CD14-positive monocyte (primary cell): ENCODE results near the gene MEIS2. TPM values are rescaled to one million over a fixed set of nuclear protein-coding genes. Genes with fewer than 3 reads are reported as not detected.

Source experiments
- DNase-seq, 3 donors: peaks; one replicate each; pipeline ENCODE4 v3.0.0-alpha.2; 2011 to 2022
- H2AFZ ChIP-seq: 2 replicates; pipeline ENCODE4 v1.6.0; 2012; ENCODE audit warnings: mild to moderate bottlenecking, low read depth, low read length, inconsistent platforms; ENCODE audit not compliant: insufficient read depth, poor library complexity, severe bottlenecking
- H3K27ac ChIP-seq, 2 donors: 1 replicate in 1 of 2; 2 replicates in 1 of 2; pipeline ENCODE4 v1.5.1; 2012 to 2013; ENCODE audit warnings: low read length in 2 of 2, control low read depth in 1 of 2, inconsistent platforms in 1 of 2, low read depth in 1 of 2, mild to moderate bottlenecking in 1 of 2
- H3K27me3 ChIP-seq, 2 donors: one replicate each; pipeline versions ENCODE4 v1.6.0 to v1.6.1; 2011 to 2013; ENCODE audit warnings: low read length in 2 of 2; ENCODE audit not compliant: control insufficient read depth in 2 of 2, insufficient read depth in 2 of 2
- H3K36me3 ChIP-seq, 2 donors: replicated peaks in 1 of 2; 1 replicate in 1 of 2; 2 replicates in 1 of 2; pipeline versions ENCODE4 v1.5.1 to v1.6.1; 2012 to 2013; ENCODE audit warnings: low read length in 2 of 2, control low read depth in 1 of 2, inconsistent platforms in 1 of 2, mild to moderate bottlenecking in 1 of 2; ENCODE audit not compliant: insufficient read depth in 2 of 2, control insufficient read depth in 1 of 2
- H3K4me1 ChIP-seq, 2 donors: 1 replicate in 1 of 2; 2 replicates in 1 of 2; pipeline versions ENCODE4 v1.5.1 to v1.6.1; 2012 to 2013; ENCODE audit warnings: low read length in 2 of 2, control low read depth in 1 of 2, inconsistent platforms in 1 of 2, mild to moderate bottlenecking in 1 of 2, moderate library complexity in 1 of 2; ENCODE audit not compliant: insufficient read depth in 2 of 2, control insufficient read depth in 1 of 2
- H3K4me2 ChIP-seq: replicated peaks from 2 replicates; pipeline ENCODE3; 2012; ENCODE audit warnings: low read length, moderate library complexity, mild to moderate bottlenecking; ENCODE audit not compliant: poor library complexity, severe bottlenecking; ENCODE audit errors: extremely low read depth
- H3K4me3 ChIP-seq, 3 experiments: fragments of 200-600 bp in 1 of 3; sonication (generic) in 1 of 3; replicated peaks in 1 of 3; 1 replicate in 2 of 3; 2 replicates in 1 of 3; pipeline ENCODE4 v1.5.1; 2011 to 2013; ENCODE audit warnings: low read length in 3 of 3, mild to moderate bottlenecking in 3 of 3, control low read depth in 2 of 3, low read depth in 2 of 3, inconsistent platforms in 1 of 3, moderate library complexity in 1 of 3
- H3K79me2 ChIP-seq: 2 replicates; pipeline ENCODE4 v1.6.0; 2012; ENCODE audit warnings: mild to moderate bottlenecking, control low read depth, inconsistent platforms, low read length, moderate library complexity; ENCODE audit not compliant: insufficient read depth
- H3K9ac ChIP-seq: 2 replicates; pipeline ENCODE4 v1.6.0; 2017; ENCODE audit warnings: low read length, mild to moderate bottlenecking; ENCODE audit not compliant: insufficient read depth, poor library complexity, severe bottlenecking
- H3K9me3 ChIP-seq, 2 donors: replicated peaks in 1 of 2; 1 replicate in 1 of 2; 2 replicates in 1 of 2; pipeline versions ENCODE4 v1.5.1 to v1.6.1; 2012 to 2013; ENCODE audit warnings: low read length in 2 of 2, control low read depth in 1 of 2; ENCODE audit not compliant: control insufficient read depth in 1 of 2, insufficient read depth in 1 of 2
- H4K20me1 ChIP-seq: 2 replicates; pipeline ENCODE4 v1.6.0; 2012; ENCODE audit warnings: mild to moderate bottlenecking, low read length, control low read depth, moderate library complexity; ENCODE audit not compliant: insufficient read depth
- H3K27ac Mint-ChIP-seq, 7 donors: one replicate each; pipeline ENCODE4 v1.8.0; 2020; ENCODE audit warnings: mild to moderate bottlenecking in 7 of 7, mixed read lengths in 7 of 7, moderate library complexity in 6 of 7, inconsistent platforms in 2 of 7
- H3K27me3 Mint-ChIP-seq, 3 donors: one replicate each; pipeline ENCODE4 v1.8.0; 2021 to 2022; ENCODE audit warnings: low read depth in 3 of 3, mild to moderate bottlenecking in 3 of 3, mixed read lengths in 3 of 3, moderate library complexity in 3 of 3, inconsistent platforms in 1 of 3
- H3K36me3 Mint-ChIP-seq, 2 donors: one replicate each; pipeline ENCODE4 v1.8.0; 2020; ENCODE audit warnings: mixed read lengths in 2 of 2, inconsistent platforms in 1 of 2, mild to moderate bottlenecking in 1 of 2
- H3K4me1 Mint-ChIP-seq: one replicate; pipeline ENCODE4 v1.8.0; 2020; ENCODE audit warnings: mild to moderate bottlenecking, mixed read lengths
- H3K4me3 Mint-ChIP-seq, 2 donors: one replicate each; pipeline ENCODE4 v1.8.0; 2020; ENCODE audit warnings: mild to moderate bottlenecking in 2 of 2, mixed read lengths in 2 of 2, moderate library complexity in 1 of 2
- H3K9me3 Mint-ChIP-seq, 7 donors: one replicate each; pipeline ENCODE4 v1.8.0; 2020 to 2022; ENCODE audit warnings: mixed read lengths in 7 of 7, mild to moderate bottlenecking in 6 of 7, moderate library complexity in 6 of 7, inconsistent platforms in 2 of 7
- CTCF ChIP-seq: fragments of 200-600 bp; IDR thresholded peaks from one replicate; pipeline ENCODE4 v1.8.0; 2022; ENCODE audit warnings: antibody characterized with exemption, mild to moderate bottlenecking
- WGBS: methylation state at CpG from one replicate; pipeline ENCODE4 v1.1.5; 2013; ENCODE audit warnings: missing lambda C conversion rate; ENCODE audit not compliant: insufficient coverage; 5-methylcytosine and 5-hydroxymethylcytosine counted together
- intact Hi-C, 2 donors: fragments of 100-400 bp; cut with micrococcal nuclease; formaldehyde crosslinking; loops; one replicate each; pipeline versions ENCODE4 v1.15.0 to v1.15.1; 2023
- polyA plus RNA-seq, 3 donors: library from polyadenylated mRNA; depleted of rRNA in 1 of 3; unstranded in 2 of 3; stranded (reverse) in 1 of 3; fragments of 300-500 nt in 2 of 3; fragments of >200 nt in 1 of 3; fragmentation: Illumina TruSeq in 2 of 3; gene quantifications; 1 replicate in 2 of 3; 2 replicates in 1 of 3; pipeline ENCODE4 v1.2.3, GENCODE V29; 2012 to 2021

The MEIS2 gene
- polyA plus RNA-seq, 3 donors, result not detected

GRCh38 chr15:36884936-36885635 lies 215.3 kb downstream of the MEIS2 start:
- Histone ChIP-seq H3K4me3 (no peak overlapping the region), H3K4me1 (no peaks in the 10 kb centered on the region), H2AFZ (no peak overlapping the region), H4K20me1 (no peaks in the 10 kb centered on the region), H3K27ac (no peak overlapping the region), H3K9me3 (peaks cover 9 to 54% of the 10 kb centered on the region in 2 donors), H3K27me3 (peaks cover 93 to 97% of the 10 kb centered on the region in 2 donors), H3K4me2 (no peak overlapping the region), H3K79me2 (no peaks in the 10 kb centered on the region), H3K9ac (no peak overlapping the region), H3K36me3 (no peaks in the 10 kb centered on the region)
- peaks cover 0 to 7% of the 10 kb centered on the region in 2 donors for H3K36me3 Mint-ChIP-seq
- peaks cover 96 to 98% (median 97%) of the 10 kb centered on the region in 3 donors for H3K27me3 Mint-ChIP-seq
- intact Hi-C loops, result no loop called here
- TF ChIP-seq CTCF, result no peak
- WGBS, result 66% methylated on average over 2 of the region's 7 CpGs
- H3K27ac Mint-ChIP-seq, result no peak overlapping the region
- DNase-seq, result no peak
- H3K4me3 Mint-ChIP-seq, result peak overlapping the region in 1 of 2 donors; percentile 78
- peaks cover 0 to 39% (median 22%) of the 10 kb centered on the region in 7 donors for H3K9me3 Mint-ChIP-seq
- peaks cover 2% of the 10 kb centered on the region for H3K4me1 Mint-ChIP-seq

GRCh38 chr15:36884518-36884875 lies 215.9 kb downstream of the MEIS2 start:
- intact Hi-C loops, result no loop called here
- H3K27ac ChIP-seq, result no peak overlapping the region
- peaks cover 97 to 99% (median 98%) of the 10 kb centered on the region in 3 donors for H3K27me3 Mint-ChIP-seq
- H3K79me2 ChIP-seq, result no peaks in the 10 kb centered on the region
- H3K36me3 ChIP-seq, result no peaks in the 10 kb centered on the region
- peak overlapping the region in 1 of 2 donors; percentile 78 for H3K4me3 Mint-ChIP-seq
- TF ChIP-seq CTCF, result no peak
- H3K4me2 ChIP-seq, result no peak overlapping the region
- no peak overlapping the region for H3K4me3 ChIP-seq
- H4K20me1 ChIP-seq, result no peaks in the 10 kb centered on the region
- DNase-seq, result no peak
- H3K9me3 Mint-ChIP-seq, result peaks cover 0 to 41% (median 25%) of the 10 kb centered on the region in 7 donors
- H3K4me1 ChIP-seq, result no peaks in the 10 kb centered on the region
- H3K27me3 ChIP-seq, result peaks cover 97 to 100% of the 10 kb centered on the region in 2 donors
- H3K4me1 Mint-ChIP-seq, result peaks cover 2% of the 10 kb centered on the region
- no CpG with 5 or more reads among the region's 3 CpGs for WGBS
- H3K9me3 ChIP-seq, result peaks cover 11 to 60% of the 10 kb centered on the region in 2 donors
- no peak overlapping the region for H3K9ac ChIP-seq
- H2AFZ ChIP-seq, result no peak overlapping the region
- peaks cover 0 to 7% of the 10 kb centered on the region in 2 donors for H3K36me3 Mint-ChIP-seq
- no peak overlapping the region for H3K27ac Mint-ChIP-seq
